GM12874 (cell line): ENCODE data around the gene ADRB2.

Experiments used
- CTCF ChIP-seq: IDR thresholded peaks from 2 replicates; pipeline ENCODE4 v1.5.1; 2011; ENCODE audit warnings: low read depth, mild to moderate bottlenecking, control low read depth, low read length, moderate library complexity; ENCODE audit not compliant: insufficient read depth

ADRB2 gene

GRCh38 chr5:148864113-148864841, 37.9 kb downstream of the ADRB2 start:
- TF ChIP-seq CTCF = no peak

GRCh38 chr5:148866024-148866423, 39.6 kb downstream of the ADRB2 start:
- no peak for TF ChIP-seq CTCF

GRCh38 chr5:148873120-148873519, 46.7 kb downstream of the ADRB2 start:
- no peak for TF ChIP-seq CTCF

GRCh38 chr5:148873690-148874485, 47.5 kb downstream of the ADRB2 start:
- TF ChIP-seq CTCF = no peak

- no peak for TF ChIP-seq CTCF
Observed at GRCh38 chr5:148875205-148875875, 48.9 kb downstream of the ADRB2 start.
